Right cardiac atrium (tissue), 5 donors: Measurements from ENCODE around the gene CALML5. TPM values are rescaled to one million over a fixed set of nuclear protein-coding genes. Genes with fewer than 3 reads are reported as not detected.
A peak's percentile ranks its signal among the peaks of the same experiment; 100 is the strongest.

Experiments
- ATAC-seq, 2 donors: fragments of 200-7000 bp; cut with Tn5 transposase; one replicate each; pipeline versions ENCODE4 v1.8.0 to v1.9.1; 2020; ENCODE audit warnings: moderate library complexity in 2 of 2, mild to moderate bottlenecking in 1 of 2
- DNase-seq, 3 donors: peaks; one replicate each; pipeline ENCODE4 v3.0.0-alpha.2; 2020
- H3K27ac ChIP-seq: one replicate; pipeline ENCODE4 v1.5.1; 2013; ENCODE audit warnings: mild to moderate bottlenecking, low read length, control low read depth, moderate library complexity
- H3K27me3 ChIP-seq: one replicate; pipeline ENCODE4 v1.6.1; 2013; ENCODE audit not compliant: control insufficient read depth, insufficient read depth
- H3K4me1 ChIP-seq: one replicate; pipeline ENCODE4 v1.6.1; 2013; ENCODE audit warnings: low read length; ENCODE audit not compliant: control insufficient read depth, insufficient read depth
- H3K4me3 ChIP-seq: one replicate; pipeline ENCODE4 v1.5.1; 2013; ENCODE audit warnings: low read length, control low read depth
- H3K9me3 ChIP-seq: one replicate; pipeline ENCODE4 v1.6.1; 2013; ENCODE audit warnings: low read length; ENCODE audit not compliant: control insufficient read depth
- WGBS: extraction: QIAGEN DNeasy Blood & Tissue Kit; methylation state at CpG from one replicate; pipeline ENCODE4 v1.1.7; 2013; 5-methylcytosine and 5-hydroxymethylcytosine counted together
- intact Hi-C, 4 donors: fragments of 100-400 bp; cut with DNase I; formaldehyde crosslinking; loops; one replicate each; pipeline versions ENCODE4 v1.11.0 to v1.14.0; 2022 to 2023
- polyA plus RNA-seq: library from polyadenylated mRNA; stranded (reverse); fragments of 200-250 nt; gene quantifications from one replicate; pipeline ENCODE4 v1.2.3, GENCODE V29; 2013
- total RNA-seq, 4 donors: library from RNA; stranded (reverse); fragmentation: NEBNext Ultra II Directional; extraction: Animal tissue kit (Norgen Biotek cat#: 25700); gene quantifications; one replicate each; pipeline ENCODE4 v1.2.1, GENCODE V29; 2021
- donor health status: healthy with polysubstance abuse.
- donor health status: DM: no; HTN: yes; CAD: no.
- donor health status: DM: no; HTN: no; CAD: no.
- donor health status: DM: no; HTN: yes; CAD: no; lungs with severe emphysema.
- donor health status: DM: yes; HTN: yes; CAD: no.

The CALML5 gene
- total and polyA plus RNA-seq, 5 donors = not detected

DNA sequence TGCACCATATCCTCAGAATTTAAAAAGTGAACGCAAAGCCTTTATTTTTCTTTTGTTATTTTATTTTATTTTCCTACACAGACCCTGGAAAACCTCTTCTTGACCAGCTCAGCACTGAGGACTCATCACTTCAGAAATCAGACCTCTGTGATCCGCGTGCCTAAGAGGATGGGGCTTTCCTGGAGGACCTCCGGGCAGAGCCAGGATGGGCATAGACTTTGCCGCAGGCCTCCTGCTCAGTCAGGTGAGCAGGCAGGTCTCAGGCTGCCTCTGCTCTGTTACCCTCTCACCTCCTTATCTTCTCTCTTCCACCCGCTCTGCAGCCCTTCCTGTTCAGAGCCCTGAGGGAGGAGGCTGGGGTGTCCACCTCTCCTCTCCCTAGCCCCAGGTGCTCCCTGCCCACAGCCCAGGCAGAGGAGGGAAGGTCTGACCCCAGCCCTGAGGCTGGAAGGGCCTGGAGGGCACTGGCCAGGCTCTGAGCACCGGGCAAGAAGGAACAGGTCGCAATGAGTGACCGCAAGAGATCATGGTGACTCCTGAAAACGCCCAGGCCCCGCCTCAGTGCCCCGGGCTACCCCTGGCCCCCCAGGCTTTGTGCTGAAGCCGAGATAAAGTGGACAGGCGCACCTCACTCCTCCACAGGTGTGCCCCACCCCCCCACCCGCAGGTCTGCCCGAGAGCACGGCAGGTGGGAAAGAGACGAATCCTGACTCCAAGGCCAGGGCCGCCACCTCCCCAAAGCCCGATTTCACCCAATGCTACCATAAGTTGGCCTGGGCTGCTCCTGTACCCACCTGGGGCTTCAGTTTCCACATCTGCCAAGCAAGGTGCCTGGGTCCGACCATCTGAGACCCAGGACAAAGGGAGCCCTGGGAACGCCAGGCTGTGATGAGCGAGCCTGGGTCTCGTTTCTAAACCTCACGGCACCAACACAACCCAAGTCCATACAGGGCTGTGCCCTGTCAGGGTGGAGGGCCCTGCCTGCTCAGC, 2.8 kb downstream of the CALML5 start:
- ATAC-seq (no peak), DNase-seq (no peak)
- intact Hi-C loops = no loop called here
- Histone ChIP-seq H3K27me3 (no peaks in the 10 kb centered on the region), H3K27ac (no peak overlapping the region), H3K9me3 (no peaks in the 10 kb centered on the region), H3K4me3 (no peak overlapping the region), H3K4me1 (no peaks in the 10 kb centered on the region)
- WGBS = 84% methylated on average over 25 of the region's 25 CpGs

GRCh38 chr10:5494611-5495010, 4.8 kb downstream of the CALML5 start:
- ATAC-seq (no peak), DNase-seq (no peak)
- H3K4me3 ChIP-seq = no peak overlapping the region
- no peaks in the 10 kb centered on the region for H3K9me3 ChIP-seq
- H3K4me1 ChIP-seq = no peaks in the 10 kb centered on the region
- 83% methylated on average over 8 of the region's 8 CpGs for WGBS
- H3K27me3 ChIP-seq = no peaks in the 10 kb centered on the region
- intact Hi-C loops = no loop called here
- H3K27ac ChIP-seq = no peak overlapping the region

DNA sequence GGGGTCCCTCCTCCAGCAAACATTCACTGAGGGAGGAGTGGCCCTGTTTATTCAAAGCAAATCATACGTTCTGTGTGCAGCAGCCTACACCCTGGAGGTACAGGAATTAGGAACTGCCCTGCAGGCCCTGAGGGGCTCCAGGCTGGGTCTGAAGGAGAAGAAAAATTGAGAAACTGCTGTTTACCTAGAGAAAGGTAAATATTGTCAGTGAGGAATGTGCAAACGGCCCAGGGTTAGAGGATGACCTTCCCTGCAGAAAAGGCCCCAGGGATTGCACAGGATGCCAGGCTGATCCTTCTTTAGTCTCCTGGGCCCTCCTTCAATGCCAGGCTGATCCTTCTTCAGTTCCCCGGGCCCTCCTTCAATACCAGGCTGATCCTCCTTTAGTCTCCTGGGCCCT, 5.7 kb downstream of the CALML5 start:
- H3K27me3 ChIP-seq = no peaks in the 10 kb centered on the region
- no peak for DNase-seq
- 78% methylated on average over 3 of the region's 3 CpGs for WGBS

GRCh38 chr10:5492929-5493576, 6.3 kb downstream of the CALML5 start:
- intact Hi-C loops = no loop called here
- ATAC-seq (no peak), DNase-seq (no peak)
- no peak overlapping the region for H3K27ac ChIP-seq
- no peaks in the 10 kb centered on the region for H3K9me3 ChIP-seq
- H3K4me1 ChIP-seq = no peaks in the 10 kb centered on the region
- 90% methylated on average over 13 of the region's 13 CpGs for WGBS
- no peaks in the 10 kb centered on the region for H3K27me3 ChIP-seq
- no peak overlapping the region for H3K4me3 ChIP-seq

More for the DNA sequence above, 5.7 kb downstream of the CALML5 start:
- H3K9me3 ChIP-seq = no peaks in the 10 kb centered on the region
- intact Hi-C loops = no loop called here
- no peak overlapping the region for H3K27ac ChIP-seq
- H3K4me1 ChIP-seq = no peaks in the 10 kb centered on the region
- H3K4me3 ChIP-seq = no peak overlapping the region
- no peak for ATAC-seq

- Histone ChIP-seq H3K4me1 (no peaks in the 10 kb centered on the region), H3K4me3 (no peak overlapping the region), H3K9me3 (no peaks in the 10 kb centered on the region), H3K27me3 (no peaks in the 10 kb centered on the region), H3K27ac (no peak overlapping the region)
- 94% methylated on average over 4 of the region's 4 CpGs for WGBS
- intact Hi-C loops = no loop called here
- ATAC-seq = no peak
- no peak for DNase-seq
These were observed 7.0 kb downstream of the CALML5 start for GRCh38 chr10:5492322-5492855.

GRCh38 chr10:5491477-5491876, 7.9 kb downstream of the CALML5 start:
- intact Hi-C loops = no loop called here
- Histone ChIP-seq H3K27me3 (no peaks in the 10 kb centered on the region), H3K27ac (no peak overlapping the region), H3K4me1 (no peaks in the 10 kb centered on the region), H3K4me3 (no peak overlapping the region), H3K9me3 (no peaks in the 10 kb centered on the region)
- WGBS = 92% methylated on average over 7 of the region's 7 CpGs
- ATAC-seq (no peak), DNase-seq (peak in 1 of 3 donors; percentile 31)

GRCh38 chr10:5490698-5491464, 8.5 kb downstream of the CALML5 start:
- no peak for ATAC-seq
- DNase-seq = peak in 1 of 3 donors; percentile 9
- 86% methylated on average over 10 of the region's 10 CpGs for WGBS
- intact Hi-C loops = no loop called here
- Histone ChIP-seq H3K4me1 (no peaks in the 10 kb centered on the region), H3K27ac (no peak overlapping the region), H3K27me3 (no peaks in the 10 kb centered on the region), H3K4me3 (no peak overlapping the region), H3K9me3 (no peaks in the 10 kb centered on the region)

GRCh38 chr10:5490032-5490431, 9.3 kb downstream of the CALML5 start:
- Histone ChIP-seq H3K27me3 (no peaks in the 10 kb centered on the region), H3K4me1 (no peaks in the 10 kb centered on the region), H3K27ac (no peak overlapping the region), H3K9me3 (no peaks in the 10 kb centered on the region), H3K4me3 (no peak overlapping the region)
- ATAC-seq (no peak), DNase-seq (no peak)
- 92% methylated on average over 4 of the region's 4 CpGs for WGBS
- intact Hi-C loops = no loop called here

GRCh38 chr10:5488272-5489161, 10.9 kb downstream of the CALML5 start:
- WGBS = 87% methylated on average over 27 of the region's 27 CpGs

GRCh38 chr10:5486853-5487235, 12.5 kb downstream of the CALML5 start:
- ATAC-seq (peak in 1 of 2 donors; percentile 37), DNase-seq (no peak)
- WGBS = 60% methylated on average over 9 of the region's 9 CpGs
- H3K4me3 ChIP-seq = no peak overlapping the region
- H3K4me1 ChIP-seq = no peaks in the 10 kb centered on the region
- H3K27ac ChIP-seq = no peak overlapping the region
- intact Hi-C loops = no loop called here
- H3K27me3 ChIP-seq = no peaks in the 10 kb centered on the region
- H3K9me3 ChIP-seq = no peaks in the 10 kb centered on the region

More at GRCh38 chr10:5488272-5489161, 10.9 kb downstream of the CALML5 start:
- ATAC-seq = peak in 1 of 2 donors; percentile 54
- Histone ChIP-seq H3K4me3 (no peak overlapping the region), H3K27me3 (no peaks in the 10 kb centered on the region), H3K4me1 (no peaks in the 10 kb centered on the region), H3K9me3 (no peaks in the 10 kb centered on the region), H3K27ac (no peak overlapping the region)
- no peak for DNase-seq
- intact Hi-C loops = no loop called here
